ENCODE results near the gene PARVB.
A peak's percentile ranks its signal among the peaks of the same experiment; 100 is the strongest.
"Not testable (repeated sequence)": the region's sequence is repeated elsewhere in the genome, so short reads cannot be mapped to it uniquely, and the experiment has no call there.

The PARVB gene

GRCh38 chr22:44005524-44005923, 18.6 kb upstream of the PARVB start:
- H3K4me1 ChIP-seq (ENCODE audit: control insufficient read depth in 2 of 2, insufficient read depth in 2 of 2, low read length in 2 of 2), result no peaks in the 10 kb centered on the region
- H3K9me3 ChIP-seq (ENCODE audit: control insufficient read depth in 2 of 2, low read length in 2 of 2), result no peaks in the 10 kb centered on the region
- no peak overlapping the region for H3K27ac ChIP-seq (ENCODE audit: low read depth in 2 of 2, low read length in 2 of 2)
- no peak overlapping the region for H3K4me3 ChIP-seq (ENCODE audit: low read length in 2 of 2)
- no peaks in the 10 kb centered on the region for H3K27me3 ChIP-seq (ENCODE audit: control insufficient read depth in 2 of 2, insufficient read depth in 2 of 2, low read length in 2 of 2)
- no peak overlapping the region for H3K9ac ChIP-seq (ENCODE audit: low read depth in 1 of 2, low read length in 2 of 2)
- H3K36me3 ChIP-seq (ENCODE audit: control insufficient read depth in 2 of 2, insufficient read depth in 2 of 2, low read length in 2 of 2), result no peaks in the 10 kb centered on the region

GRCh38 chr22:44012162-44012561, 11.9 kb upstream of the PARVB start:
- Histone ChIP-seq H3K4me1 (ENCODE audit: control insufficient read depth in 2 of 2, insufficient read depth in 2 of 2, low read length in 2 of 2) (no peaks in the 10 kb centered on the region), H3K27ac (ENCODE audit: low read depth in 2 of 2, low read length in 2 of 2) (peak overlapping the region in 1 of 2 donors; percentile 32), H3K27me3 (ENCODE audit: control insufficient read depth in 2 of 2, insufficient read depth in 2 of 2, low read length in 2 of 2) (no peaks in the 10 kb centered on the region), H3K9ac (ENCODE audit: low read depth in 1 of 2, low read length in 2 of 2) (no peak overlapping the region), H3K36me3 (ENCODE audit: control insufficient read depth in 2 of 2, insufficient read depth in 2 of 2, low read length in 2 of 2) (no peaks in the 10 kb centered on the region), H3K9me3 (ENCODE audit: control insufficient read depth in 2 of 2, low read length in 2 of 2) (no peaks in the 10 kb centered on the region), H3K4me3 (ENCODE audit: low read length in 2 of 2) (no peak overlapping the region)

GRCh38 chr22:44012591-44012990, 11.5 kb upstream of the PARVB start:
- H3K4me1 ChIP-seq (ENCODE audit: control insufficient read depth in 2 of 2, insufficient read depth in 2 of 2, low read length in 2 of 2), result no peaks in the 10 kb centered on the region
- peak overlapping the region in 1 of 2 donors; percentile 32 for H3K27ac ChIP-seq (ENCODE audit: low read depth in 2 of 2, low read length in 2 of 2)
- H3K4me3 ChIP-seq (ENCODE audit: low read length in 2 of 2), result no peak overlapping the region

GRCh38 chr22:44014241-44014640, 9.9 kb upstream of the PARVB start:
- Histone ChIP-seq H3K27ac (ENCODE audit: low read depth in 2 of 2, low read length in 2 of 2) (no peak overlapping the region), H3K27me3 (ENCODE audit: control insufficient read depth in 2 of 2, insufficient read depth in 2 of 2, low read length in 2 of 2) (no peaks in the 10 kb centered on the region), H3K9ac (ENCODE audit: low read depth in 1 of 2, low read length in 2 of 2) (no peak overlapping the region), H3K4me3 (ENCODE audit: low read length in 2 of 2) (no peak overlapping the region), H3K4me1 (ENCODE audit: control insufficient read depth in 2 of 2, insufficient read depth in 2 of 2, low read length in 2 of 2) (no peaks in the 10 kb centered on the region), H3K36me3 (ENCODE audit: control insufficient read depth in 2 of 2, insufficient read depth in 2 of 2, low read length in 2 of 2) (no peaks in the 10 kb centered on the region), H3K9me3 (ENCODE audit: control insufficient read depth in 2 of 2, low read length in 2 of 2) (no peaks in the 10 kb centered on the region)

More at GRCh38 chr22:44012591-44012990, 11.5 kb upstream of the PARVB start:
- H3K9ac ChIP-seq (ENCODE audit: low read depth in 1 of 2, low read length in 2 of 2), result no peak overlapping the region
- no peaks in the 10 kb centered on the region for H3K36me3 ChIP-seq (ENCODE audit: control insufficient read depth in 2 of 2, insufficient read depth in 2 of 2, low read length in 2 of 2)
- no peaks in the 10 kb centered on the region for H3K9me3 ChIP-seq (ENCODE audit: control insufficient read depth in 2 of 2, low read length in 2 of 2)
- no peaks in the 10 kb centered on the region for H3K27me3 ChIP-seq (ENCODE audit: control insufficient read depth in 2 of 2, insufficient read depth in 2 of 2, low read length in 2 of 2)

GRCh38 chr22:44016586-44016985, 7.5 kb upstream of the PARVB start:
- not testable (repeated sequence) for H3K9ac ChIP-seq (ENCODE audit: low read depth in 1 of 2, low read length in 2 of 2); H3K4me3 ChIP-seq (ENCODE audit: low read length in 2 of 2); H3K27me3 ChIP-seq (ENCODE audit: control insufficient read depth in 2 of 2, insufficient read depth in 2 of 2, low read length in 2 of 2); H3K4me1 ChIP-seq (ENCODE audit: control insufficient read depth in 2 of 2, insufficient read depth in 2 of 2, low read length in 2 of 2); H3K36me3 ChIP-seq (ENCODE audit: control insufficient read depth in 2 of 2, insufficient read depth in 2 of 2, low read length in 2 of 2); H3K9me3 ChIP-seq (ENCODE audit: control insufficient read depth in 2 of 2, low read length in 2 of 2); H3K27ac ChIP-seq (ENCODE audit: low read depth in 2 of 2, low read length in 2 of 2)

GRCh38 chr22:44018594-44018993, 5.5 kb upstream of the PARVB start:
- no peak overlapping the region for H3K9ac ChIP-seq (ENCODE audit: low read depth in 1 of 2, low read length in 2 of 2)
- H3K4me1 ChIP-seq (ENCODE audit: control insufficient read depth in 2 of 2, insufficient read depth in 2 of 2, low read length in 2 of 2), result peaks cover 0 to 1% of the 10 kb centered on the region in 2 donors
- no peak overlapping the region for H3K4me3 ChIP-seq (ENCODE audit: low read length in 2 of 2)
- H3K27ac ChIP-seq (ENCODE audit: low read depth in 2 of 2, low read length in 2 of 2), result no peak overlapping the region
- no peaks in the 10 kb centered on the region for H3K9me3 ChIP-seq (ENCODE audit: control insufficient read depth in 2 of 2, low read length in 2 of 2)
- H3K36me3 ChIP-seq (ENCODE audit: control insufficient read depth in 2 of 2, insufficient read depth in 2 of 2, low read length in 2 of 2), result no peaks in the 10 kb centered on the region
- H3K27me3 ChIP-seq (ENCODE audit: control insufficient read depth in 2 of 2, insufficient read depth in 2 of 2, low read length in 2 of 2), result peaks cover 0 to 2% of the 10 kb centered on the region in 2 donors

GRCh38 chr22:44019416-44019815, 4.7 kb upstream of the PARVB start:
- Histone ChIP-seq H3K4me3 (ENCODE audit: low read length in 2 of 2) (no peak overlapping the region), H3K9ac (ENCODE audit: low read depth in 1 of 2, low read length in 2 of 2) (no peak overlapping the region), H3K27me3 (ENCODE audit: control insufficient read depth in 2 of 2, insufficient read depth in 2 of 2, low read length in 2 of 2) (peaks cover 0 to 3% of the 10 kb centered on the region in 2 donors), H3K9me3 (ENCODE audit: control insufficient read depth in 2 of 2, low read length in 2 of 2) (no peaks in the 10 kb centered on the region), H3K4me1 (ENCODE audit: control insufficient read depth in 2 of 2, insufficient read depth in 2 of 2, low read length in 2 of 2) (peaks cover 0 to 2% of the 10 kb centered on the region in 2 donors), H3K36me3 (ENCODE audit: control insufficient read depth in 2 of 2, insufficient read depth in 2 of 2, low read length in 2 of 2) (no peaks in the 10 kb centered on the region), H3K27ac (ENCODE audit: low read depth in 2 of 2, low read length in 2 of 2) (no peak overlapping the region)

GRCh38 chr22:44019846-44020245, 4.3 kb upstream of the PARVB start:
- H3K9ac ChIP-seq (ENCODE audit: low read depth in 1 of 2, low read length in 2 of 2), result no peak overlapping the region
- H3K27ac ChIP-seq (ENCODE audit: low read depth in 2 of 2, low read length in 2 of 2), result no peak overlapping the region

GRCh38 chr22:44020981-44021380, 3.1 kb upstream of the PARVB start:
- H3K27ac ChIP-seq (ENCODE audit: low read depth in 2 of 2, low read length in 2 of 2), result no peak overlapping the region
- no peaks in the 10 kb centered on the region for H3K36me3 ChIP-seq (ENCODE audit: control insufficient read depth in 2 of 2, insufficient read depth in 2 of 2, low read length in 2 of 2)
- H3K4me1 ChIP-seq (ENCODE audit: control insufficient read depth in 2 of 2, insufficient read depth in 2 of 2, low read length in 2 of 2), result peaks cover 2 to 3% of the 10 kb centered on the region in 2 donors
- peaks cover 0 to 3% of the 10 kb centered on the region in 2 donors for H3K27me3 ChIP-seq (ENCODE audit: control insufficient read depth in 2 of 2, insufficient read depth in 2 of 2, low read length in 2 of 2)
- no peaks in the 10 kb centered on the region for H3K9me3 ChIP-seq (ENCODE audit: control insufficient read depth in 2 of 2, low read length in 2 of 2)
- no peak overlapping the region for H3K9ac ChIP-seq (ENCODE audit: low read depth in 1 of 2, low read length in 2 of 2)
- no peak overlapping the region for H3K4me3 ChIP-seq (ENCODE audit: low read length in 2 of 2)

More at GRCh38 chr22:44019846-44020245, 4.3 kb upstream of the PARVB start:
- H3K4me3 ChIP-seq (ENCODE audit: low read length in 2 of 2), result no peak overlapping the region
- peaks cover 0 to 2% of the 10 kb centered on the region in 2 donors for H3K4me1 ChIP-seq (ENCODE audit: control insufficient read depth in 2 of 2, insufficient read depth in 2 of 2, low read length in 2 of 2)
- H3K9me3 ChIP-seq (ENCODE audit: control insufficient read depth in 2 of 2, low read length in 2 of 2), result no peaks in the 10 kb centered on the region
- peaks cover 0 to 3% of the 10 kb centered on the region in 2 donors for H3K27me3 ChIP-seq (ENCODE audit: control insufficient read depth in 2 of 2, insufficient read depth in 2 of 2, low read length in 2 of 2)
- H3K36me3 ChIP-seq (ENCODE audit: control insufficient read depth in 2 of 2, insufficient read depth in 2 of 2, low read length in 2 of 2), result no peaks in the 10 kb centered on the region

GRCh38 chr22:44023404-44024287, 456 bp upstream of the PARVB start:
- H3K4me1 ChIP-seq (ENCODE audit: control insufficient read depth in 2 of 2, insufficient read depth in 2 of 2, low read length in 2 of 2), result peaks cover 2 to 11% of the 10 kb centered on the region in 2 donors

More at GRCh38 chr22:44023404-44024287, 456 bp upstream of the PARVB start:
- Histone ChIP-seq H3K9ac (ENCODE audit: low read depth in 1 of 2, low read length in 2 of 2) (peak overlapping the region; percentile 63), H3K27ac (ENCODE audit: low read depth in 2 of 2, low read length in 2 of 2) (peak overlapping the region; percentile 55 to 70), H3K4me3 (ENCODE audit: low read length in 2 of 2) (peak overlapping the region; percentile 62 to 68), H3K36me3 (ENCODE audit: control insufficient read depth in 2 of 2, insufficient read depth in 2 of 2, low read length in 2 of 2) (no peaks in the 10 kb centered on the region), H3K9me3 (ENCODE audit: control insufficient read depth in 2 of 2, low read length in 2 of 2) (no peaks in the 10 kb centered on the region), H3K27me3 (ENCODE audit: control insufficient read depth in 2 of 2, insufficient read depth in 2 of 2, low read length in 2 of 2) (peaks cover 0 to 3% of the 10 kb centered on the region in 2 donors)

Data from mucosa of rectum (tissue), 2 donors.